ENCODE results near the gene ECHDC1.

ECHDC1 gene

DNA sequence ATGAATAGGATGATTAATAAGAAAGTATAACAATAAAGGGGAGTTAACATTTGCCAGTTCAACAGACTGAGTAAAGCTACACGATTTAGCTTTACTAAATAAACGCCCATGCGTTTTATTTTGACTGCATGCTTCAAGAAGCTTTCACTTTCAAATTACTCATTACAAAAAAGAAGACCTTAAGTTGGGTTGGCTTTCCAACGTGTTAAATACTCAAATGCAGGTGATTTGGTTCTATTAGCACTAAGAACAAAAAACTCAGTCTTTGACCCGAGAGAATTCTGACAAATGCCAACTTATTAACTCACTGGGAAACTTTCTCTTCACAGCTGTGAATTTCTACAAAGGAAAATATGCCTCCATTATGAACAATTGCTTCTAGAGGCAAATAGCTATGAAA, 51.9 kb downstream of the ECHDC1 start:
- TF ChIP-seq, protein P1, sequence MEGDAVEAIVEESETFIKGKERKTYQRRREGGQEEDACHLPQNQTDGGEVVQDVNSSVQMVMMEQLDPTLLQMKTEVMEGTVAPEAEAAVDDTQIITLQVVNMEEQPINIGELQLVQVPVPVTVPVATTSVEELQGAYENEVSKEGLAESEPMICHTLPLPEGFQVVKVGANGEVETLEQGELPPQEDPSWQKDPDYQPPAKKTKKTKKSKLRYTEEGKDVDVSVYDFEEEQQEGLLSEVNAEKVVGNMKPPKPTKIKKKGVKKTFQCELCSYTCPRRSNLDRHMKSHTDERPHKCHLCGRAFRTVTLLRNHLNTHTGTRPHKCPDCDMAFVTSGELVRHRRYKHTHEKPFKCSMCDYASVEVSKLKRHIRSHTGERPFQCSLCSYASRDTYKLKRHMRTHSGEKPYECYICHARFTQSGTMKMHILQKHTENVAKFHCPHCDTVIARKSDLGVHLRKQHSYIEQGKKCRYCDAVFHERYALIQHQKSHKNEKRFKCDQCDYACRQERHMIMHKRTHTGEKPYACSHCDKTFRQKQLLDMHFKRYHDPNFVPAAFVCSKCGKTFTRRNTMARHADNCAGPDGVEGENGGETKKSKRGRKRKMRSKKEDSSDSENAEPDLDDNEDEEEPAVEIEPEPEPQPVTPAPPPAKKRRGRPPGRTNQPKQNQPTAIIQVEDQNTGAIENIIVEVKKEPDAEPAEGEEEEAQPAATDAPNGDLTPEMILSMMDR (IDR thresholded peaks at IDR 0.05): no peak
- intact Hi-C loops (cut with DNase I; ENCODE audit: low total_unique reads): no loop called here
- DNase-seq: no peak
- Histone ChIP-seq H3K9me3 (no peaks in the 10 kb centered on the region), H3K27me3 (no peaks in the 10 kb centered on the region), H3K4me3 (no peak overlapping the region), H3K4me1 (peaks cover 0 to 32% (median 10%) of the 10 kb centered on the region in 4 donors), H3K36me3 (peaks cover 16 to 22% (median 16%) of the 10 kb centered on the region in 3 donors), H3K27ac (no peak overlapping the region)

DNA sequence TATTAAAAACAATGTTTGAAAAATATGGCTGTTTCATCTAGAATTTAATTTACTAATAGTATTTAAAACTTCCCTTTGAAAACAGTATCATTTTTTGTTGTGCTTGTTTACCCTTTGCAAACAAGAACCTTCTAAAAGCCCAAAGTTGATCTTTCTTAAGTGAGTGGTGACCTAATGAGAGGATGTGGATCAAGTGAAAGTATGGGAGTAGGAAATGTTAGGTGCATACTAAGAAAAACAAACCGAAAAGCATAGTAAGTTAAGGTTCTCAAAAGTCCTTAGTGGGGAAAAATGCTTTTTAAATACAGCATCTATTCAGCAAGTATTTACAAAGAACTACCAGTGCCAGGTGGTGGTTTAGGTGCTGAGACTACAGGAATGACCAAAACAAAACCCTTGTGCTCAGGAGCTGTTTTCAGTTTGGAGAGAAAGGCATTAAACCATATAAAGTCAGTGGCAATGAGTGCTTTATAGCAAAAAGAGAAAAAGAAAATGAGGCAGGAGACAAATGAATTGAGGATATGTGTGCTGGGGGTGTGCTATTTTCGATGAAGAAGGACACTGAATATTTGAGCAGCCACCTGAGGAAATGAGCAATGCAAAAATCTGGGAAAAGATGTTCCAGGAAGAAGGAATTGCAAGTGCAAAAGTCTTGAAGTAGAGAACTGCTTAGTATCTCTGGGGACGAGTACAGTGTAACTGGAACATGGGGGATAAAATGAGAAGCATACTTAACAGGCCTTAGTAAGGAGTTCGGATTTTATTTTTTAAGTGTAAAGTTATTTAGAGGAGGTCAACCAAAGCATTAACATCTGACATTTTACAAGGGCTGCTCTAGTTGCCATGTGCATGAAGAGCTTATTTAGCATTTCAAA, 52.8 kb downstream of the ECHDC1 start:
- no peak overlapping the region for H3K27ac ChIP-seq
- peaks cover 21 to 25% (median 25%) of the 10 kb centered on the region in 3 donors for H3K36me3 ChIP-seq
- TF ChIP-seq, protein P1 (IDR thresholded peaks at IDR 0.05): no peak

GRCh38 chr6:127289934-127290333, 53.5 kb downstream of the ECHDC1 start:
- H3K4me3 ChIP-seq: no peak overlapping the region
- H3K4me1 ChIP-seq: peaks cover 0 to 32% (median 10%) of the 10 kb centered on the region in 4 donors
- TF ChIP-seq, protein P1 (IDR thresholded peaks at IDR 0.05): no peak
- H3K27me3 ChIP-seq: no peaks in the 10 kb centered on the region
- DNase-seq: no peak
- no peaks in the 10 kb centered on the region for H3K9me3 ChIP-seq
- intact Hi-C loops (cut with DNase I; ENCODE audit: low total_unique reads): no loop called here
- H3K36me3 ChIP-seq: peaks cover 19 to 27% (median 26%) of the 10 kb centered on the region in 3 donors
- no peak overlapping the region for H3K27ac ChIP-seq

More for the DNA sequence above, 52.8 kb downstream of the ECHDC1 start:
- H3K4me1 ChIP-seq: peaks cover 0 to 32% (median 10%) of the 10 kb centered on the region in 4 donors
- no peaks in the 10 kb centered on the region for H3K9me3 ChIP-seq
- DNase-seq: no peak
- intact Hi-C loops (cut with DNase I; ENCODE audit: low total_unique reads): no loop called here
- H3K27me3 ChIP-seq: no peaks in the 10 kb centered on the region
- H3K4me3 ChIP-seq: no peak overlapping the region

DNA sequence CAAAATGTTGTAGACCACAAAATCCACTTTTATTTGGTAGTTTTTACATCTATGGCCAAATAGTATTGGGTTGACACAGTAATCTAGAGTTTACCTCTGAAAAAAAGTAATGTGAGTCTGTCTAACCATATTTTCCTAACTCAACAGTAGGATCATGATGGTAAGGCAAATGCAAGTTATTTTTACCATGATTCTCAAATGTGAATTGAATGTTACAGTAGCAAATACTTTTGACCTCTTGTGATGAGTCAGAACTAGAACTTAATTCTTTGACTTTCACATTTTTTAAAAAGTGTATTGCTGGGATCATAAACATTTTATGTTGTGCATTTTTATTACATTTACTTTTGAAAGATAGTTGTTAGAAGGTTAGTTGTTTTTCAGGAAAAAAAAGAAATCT, 54.7 kb downstream of the ECHDC1 start:
- no peak overlapping the region for H3K27ac ChIP-seq
- intact Hi-C loops (cut with DNase I; ENCODE audit: low total_unique reads): no loop called here
- peaks cover 19 to 29% (median 26%) of the 10 kb centered on the region in 3 donors for H3K36me3 ChIP-seq
- DNase-seq: no peak
- H3K27me3 ChIP-seq: no peaks in the 10 kb centered on the region
- no peaks in the 10 kb centered on the region for H3K9me3 ChIP-seq
- TF ChIP-seq, protein P1 (IDR thresholded peaks at IDR 0.05): no peak
- peaks cover 0 to 32% (median 10%) of the 10 kb centered on the region in 4 donors for H3K4me1 ChIP-seq
- no peak overlapping the region for H3K4me3 ChIP-seq

DNA sequence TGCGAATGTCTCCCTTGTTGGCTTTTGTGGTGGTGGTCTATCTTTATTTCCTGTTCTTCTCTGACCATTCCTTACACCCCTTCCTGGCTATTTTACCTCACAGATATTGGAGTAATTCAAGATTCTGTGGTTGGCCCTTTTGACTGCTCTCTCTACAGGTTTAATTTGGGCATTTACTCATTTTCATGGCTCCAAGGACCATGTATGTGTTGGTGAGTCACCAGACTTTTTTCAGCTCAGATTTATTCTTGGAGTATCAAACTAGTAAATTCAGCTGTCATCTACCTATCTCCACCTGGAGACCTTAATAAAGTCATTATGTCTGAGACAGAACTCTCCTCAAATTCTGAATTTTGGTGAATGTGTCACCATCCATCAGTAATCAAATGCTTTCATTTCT, 61.2 kb downstream of the ECHDC1 start:
- TF ChIP-seq, protein P1 (IDR thresholded peaks at IDR 0.05): no peak
- H3K9me3 ChIP-seq: no peaks in the 10 kb centered on the region
- DNase-seq: no peak
- no peaks in the 10 kb centered on the region for H3K27me3 ChIP-seq
- H3K36me3 ChIP-seq: peaks cover 30 to 55% (median 41%) of the 10 kb centered on the region in 3 donors
- intact Hi-C loops (cut with DNase I; ENCODE audit: low total_unique reads): no loop called here
- H3K27ac ChIP-seq: no peak overlapping the region
- no peak overlapping the region for H3K4me3 ChIP-seq
- H3K4me1 ChIP-seq: peaks cover 0 to 11% (median 3%) of the 10 kb centered on the region in 4 donors

Measured in tibial artery (tissue), 4 donors.